ENCODE measurements around the gene WDFY1.

WDFY1 gene

DNA sequence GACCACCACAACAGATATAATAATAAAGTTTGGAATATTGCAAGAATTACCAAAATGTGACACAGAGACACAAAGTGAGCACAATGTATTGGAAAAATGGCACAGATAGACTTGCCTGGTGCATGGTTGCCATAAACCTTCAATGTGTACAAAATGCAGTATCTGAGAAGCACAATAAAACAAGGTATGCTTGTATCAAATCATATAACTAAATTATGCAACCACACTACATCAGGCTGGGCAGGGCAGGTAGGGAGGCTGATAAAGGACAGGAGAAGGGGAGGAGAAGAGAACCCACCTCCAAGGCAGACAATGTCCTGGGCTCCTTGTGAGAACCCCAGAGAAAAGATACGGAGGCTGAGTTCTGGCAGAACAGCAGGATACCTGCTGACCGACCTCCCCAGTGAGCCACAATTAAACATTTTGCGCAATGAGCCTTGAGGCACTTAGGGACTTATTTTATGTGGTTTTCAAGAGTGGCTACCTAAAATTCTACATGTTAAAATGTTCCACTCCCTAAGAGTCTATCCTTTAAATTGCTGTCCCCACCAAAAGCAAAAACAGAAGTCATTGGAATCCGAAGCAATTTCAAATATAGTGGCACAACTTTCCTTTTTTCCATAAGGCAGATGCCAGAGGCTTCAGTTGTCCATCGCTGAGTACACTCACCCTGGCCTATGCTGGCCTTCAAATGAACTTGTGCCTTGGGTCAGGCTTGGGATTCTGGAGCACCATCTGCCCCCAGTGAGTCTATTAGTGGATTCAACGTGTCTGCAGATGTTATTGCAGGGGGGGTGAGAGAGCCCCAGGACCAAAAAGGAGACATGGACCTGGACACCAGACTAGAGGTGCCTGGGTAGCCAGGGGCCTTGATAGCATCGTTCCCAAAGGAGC is 16.8 kb downstream of the WDFY1 start:
- H3K27ac ChIP-seq: peak overlapping the region; percentile 56; the same call in 1 of the 2 replicates
- TF ChIP-seq, protein P1, sequence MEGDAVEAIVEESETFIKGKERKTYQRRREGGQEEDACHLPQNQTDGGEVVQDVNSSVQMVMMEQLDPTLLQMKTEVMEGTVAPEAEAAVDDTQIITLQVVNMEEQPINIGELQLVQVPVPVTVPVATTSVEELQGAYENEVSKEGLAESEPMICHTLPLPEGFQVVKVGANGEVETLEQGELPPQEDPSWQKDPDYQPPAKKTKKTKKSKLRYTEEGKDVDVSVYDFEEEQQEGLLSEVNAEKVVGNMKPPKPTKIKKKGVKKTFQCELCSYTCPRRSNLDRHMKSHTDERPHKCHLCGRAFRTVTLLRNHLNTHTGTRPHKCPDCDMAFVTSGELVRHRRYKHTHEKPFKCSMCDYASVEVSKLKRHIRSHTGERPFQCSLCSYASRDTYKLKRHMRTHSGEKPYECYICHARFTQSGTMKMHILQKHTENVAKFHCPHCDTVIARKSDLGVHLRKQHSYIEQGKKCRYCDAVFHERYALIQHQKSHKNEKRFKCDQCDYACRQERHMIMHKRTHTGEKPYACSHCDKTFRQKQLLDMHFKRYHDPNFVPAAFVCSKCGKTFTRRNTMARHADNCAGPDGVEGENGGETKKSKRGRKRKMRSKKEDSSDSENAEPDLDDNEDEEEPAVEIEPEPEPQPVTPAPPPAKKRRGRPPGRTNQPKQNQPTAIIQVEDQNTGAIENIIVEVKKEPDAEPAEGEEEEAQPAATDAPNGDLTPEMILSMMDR (conservative IDR thresholded peaks at IDR 0.05): no peak
- no peak for TF ChIP-seq ZFX (IDR thresholded peaks at IDR 0.05)

DNA sequence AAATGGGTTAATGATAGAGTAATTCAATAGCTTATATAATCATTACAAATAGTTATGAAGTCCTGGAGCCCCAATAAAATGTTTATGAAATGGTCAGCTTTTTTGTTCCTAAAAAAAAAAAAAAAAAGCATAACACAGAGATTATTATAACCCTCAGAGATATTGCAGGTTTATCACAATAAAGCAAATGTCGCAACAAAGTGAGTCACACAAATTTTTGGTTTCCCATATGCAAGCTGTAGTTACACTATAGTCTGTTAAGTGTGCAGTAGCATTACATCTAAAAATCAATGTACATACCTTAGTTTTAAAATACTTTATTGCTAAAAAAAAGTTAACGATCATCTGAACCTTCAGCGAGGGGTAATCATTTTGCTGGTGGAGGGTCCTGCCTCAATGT is 20.0 kb downstream of the WDFY1 start:
- TF ChIP-seq, protein P1 (conservative IDR thresholded peaks at IDR 0.05): no peak
- no peak for TF ChIP-seq ZFX (IDR thresholded peaks at IDR 0.05)
- H3K27ac ChIP-seq: no peak overlapping the region

DNA sequence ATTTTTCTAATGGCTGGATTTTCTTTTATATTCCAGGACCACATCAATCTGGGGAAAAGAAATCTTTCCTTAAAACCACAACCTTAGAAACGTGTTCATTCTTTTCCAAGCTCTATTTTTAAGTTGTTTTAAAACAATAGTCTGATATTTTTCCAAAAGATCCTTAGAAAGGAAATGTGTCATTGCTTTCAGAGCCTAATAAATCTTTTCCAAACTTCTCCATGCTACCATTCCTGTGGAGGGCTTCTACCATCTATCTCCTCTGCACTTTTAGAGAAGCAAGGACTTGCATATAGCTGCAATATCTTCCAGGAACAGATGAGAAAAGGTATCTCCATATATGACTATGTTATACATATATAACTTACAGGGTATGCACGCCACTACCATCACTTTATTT is 21.2 kb downstream of the WDFY1 start:
- H3K27ac ChIP-seq: no peak overlapping the region
- TF ChIP-seq, protein P1 (conservative IDR thresholded peaks at IDR 0.05): no peak
- TF ChIP-seq ZFX (IDR thresholded peaks at IDR 0.05): no peak

DNA sequence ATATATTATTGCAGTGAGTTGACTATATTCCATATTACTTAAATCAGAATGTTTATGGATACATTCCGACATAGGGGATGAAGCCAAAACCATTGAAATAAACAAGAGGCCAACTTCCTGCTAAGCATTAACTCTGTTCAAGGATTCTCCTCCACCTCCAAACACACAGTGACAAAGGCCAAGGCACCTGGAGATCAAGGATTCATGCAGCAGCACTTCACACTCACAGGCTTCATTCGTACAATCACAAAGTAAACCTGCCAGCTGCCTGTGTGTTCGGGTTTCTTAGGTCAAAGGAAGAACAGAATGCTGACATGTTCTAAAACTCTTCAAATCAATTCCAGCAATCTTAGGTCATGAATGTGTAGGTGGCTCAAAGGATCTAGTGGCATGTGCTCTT is 22.8 kb downstream of the WDFY1 start:
- TF ChIP-seq ZFX (IDR thresholded peaks at IDR 0.05): no peak
- TF ChIP-seq, protein P1 (conservative IDR thresholded peaks at IDR 0.05): no peak
- no peak overlapping the region for H3K27ac ChIP-seq

DNA sequence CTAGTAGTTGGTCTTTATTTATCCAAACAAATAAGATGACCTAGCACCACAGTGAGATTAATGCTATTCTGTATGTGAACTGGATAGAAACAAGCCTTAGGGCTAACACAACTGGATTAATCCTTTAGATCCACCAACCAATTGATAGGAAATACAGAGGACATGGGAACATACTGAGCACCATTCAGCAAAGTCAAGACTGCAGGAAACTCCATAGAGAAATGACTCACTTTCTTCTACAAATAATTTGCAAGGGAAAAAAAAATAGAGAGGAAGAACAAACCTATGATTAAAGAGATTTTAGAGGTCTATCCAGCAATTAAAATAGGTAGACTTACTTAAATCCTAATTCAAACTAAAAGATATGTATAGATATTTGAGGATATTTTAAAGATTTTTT is 23.9 kb downstream of the WDFY1 start:
- H3K27ac ChIP-seq: no peak overlapping the region
- no peak for TF ChIP-seq ZFX (IDR thresholded peaks at IDR 0.05)
- TF ChIP-seq, protein P1 (conservative IDR thresholded peaks at IDR 0.05): no peak

DNA sequence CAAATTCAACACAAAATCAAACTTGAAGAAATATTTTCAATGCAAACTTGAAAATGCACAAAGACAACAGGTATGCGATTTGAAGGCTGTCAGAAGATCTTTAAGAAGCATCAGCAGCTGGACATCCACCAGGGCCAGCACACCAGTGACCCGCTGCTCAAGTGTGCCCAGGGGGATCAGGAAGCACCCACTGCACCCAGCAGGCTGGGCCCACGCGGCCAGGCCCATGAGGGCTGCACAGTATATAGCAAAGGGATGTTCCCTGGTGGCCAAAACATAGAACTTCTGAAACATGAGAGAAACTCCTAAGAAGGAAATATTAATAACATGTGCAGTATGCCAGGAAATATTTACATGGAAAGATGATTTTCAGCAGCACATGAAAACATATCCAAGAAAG is 25.0 kb downstream of the WDFY1 start:
- TF ChIP-seq, protein P1 (conservative IDR thresholded peaks at IDR 0.05): no peak; the same call in 1 of the 2 replicates
- TF ChIP-seq ZFX (IDR thresholded peaks at IDR 0.05): no peak
- H3K27ac ChIP-seq: no peak overlapping the region

DNA sequence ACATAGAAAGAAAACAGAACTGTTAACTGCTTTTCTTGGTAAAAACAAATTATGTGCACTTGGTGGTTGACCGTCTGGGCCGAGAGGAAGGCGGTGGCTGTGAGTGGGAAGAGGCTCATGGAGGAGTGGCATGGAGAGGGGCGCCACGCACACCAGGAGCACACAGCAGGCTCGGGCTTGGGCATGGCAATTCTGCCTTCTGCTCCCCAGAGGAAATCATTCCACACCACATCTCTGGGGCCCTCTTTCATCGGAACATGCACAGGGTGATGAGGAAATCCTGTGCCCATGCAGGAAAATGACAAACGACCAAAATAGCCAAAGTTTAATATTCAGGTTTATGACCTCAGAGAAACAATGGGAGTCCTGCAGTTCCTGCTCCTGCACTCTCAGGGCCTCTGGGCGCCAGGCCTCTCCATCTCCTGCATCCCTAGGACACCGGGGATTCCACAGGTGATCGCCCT is 26.4 kb downstream of the WDFY1 start:
- TF ChIP-seq, protein P1 (conservative IDR thresholded peaks at IDR 0.05): no peak
- TF ChIP-seq ZFX (IDR thresholded peaks at IDR 0.05): no peak
- no peak overlapping the region for H3K27ac ChIP-seq

Measured in C4-2B (cell line).